Ramos (cell line): Measurements from ENCODE around the gene KCNQ2.

ENCODE experiments used
- in situ Hi-C: fragments of 300-500 bp; cut with MboI; formaldehyde crosslinking; loops from one replicate; pipeline ENCODE4 v1.14.3; 2022; ENCODE audit warnings: low sequenced_read_pairs; ENCODE audit not compliant: unreplicated experiment

The KCNQ2 gene

DNA sequence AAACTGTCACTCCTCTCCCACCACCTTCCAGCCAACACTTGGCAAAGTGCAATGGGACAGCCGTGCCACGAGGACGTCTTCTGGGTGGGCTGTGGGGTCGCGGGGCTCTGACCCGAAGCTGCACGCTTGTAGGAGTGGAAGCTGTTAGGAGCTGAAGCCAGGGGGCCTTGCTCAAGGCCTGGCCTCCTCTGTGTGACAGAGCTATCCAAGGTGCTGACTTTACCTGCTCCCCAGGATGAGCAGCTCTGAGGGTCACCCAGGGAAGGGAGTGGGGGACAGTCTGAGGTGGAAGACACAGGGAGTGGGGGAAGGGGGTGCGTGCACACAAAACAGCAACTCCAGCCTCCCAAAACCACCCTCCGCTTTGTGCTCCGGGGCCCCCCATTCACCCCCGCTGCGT lies 93.8 kb downstream of the KCNQ2 start:
- in situ Hi-C loops, result no loop called here

DNA sequence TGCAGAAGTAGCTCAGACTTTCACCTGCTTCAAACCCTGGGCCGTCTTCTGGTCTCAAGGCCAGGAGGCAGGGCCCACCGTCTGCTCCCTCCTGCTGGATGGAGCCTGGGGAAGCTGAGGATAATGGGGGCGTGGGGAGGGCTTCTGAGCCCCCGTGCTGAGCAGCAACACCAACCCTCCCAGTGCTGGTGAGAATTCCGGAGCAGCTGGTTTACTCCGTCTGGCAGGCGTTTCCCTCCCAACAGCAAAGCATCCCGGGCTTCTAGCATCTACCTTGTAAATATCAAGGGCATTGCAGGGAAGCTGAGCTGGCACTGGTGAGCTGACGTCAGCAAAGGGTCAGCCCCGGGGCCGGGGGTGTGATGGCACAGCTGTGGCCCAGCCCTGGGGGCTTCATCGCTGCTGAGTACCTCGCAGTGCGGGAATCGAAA lies 94.5 kb downstream of the KCNQ2 start:
- in situ Hi-C loops, result no loop called here

GRCh38 chr20:63377256-63377941 lies 95.1 kb downstream of the KCNQ2 start:
- in situ Hi-C loops, result no loop called here

- in situ Hi-C loops, result no loop called here
Measured at GRCh38 chr20:63376283-63377250, 95.9 kb downstream of the KCNQ2 start.

GRCh38 chr20:63375438-63375837 lies 97.0 kb downstream of the KCNQ2 start:
- in situ Hi-C loops, result no loop called here

DNA sequence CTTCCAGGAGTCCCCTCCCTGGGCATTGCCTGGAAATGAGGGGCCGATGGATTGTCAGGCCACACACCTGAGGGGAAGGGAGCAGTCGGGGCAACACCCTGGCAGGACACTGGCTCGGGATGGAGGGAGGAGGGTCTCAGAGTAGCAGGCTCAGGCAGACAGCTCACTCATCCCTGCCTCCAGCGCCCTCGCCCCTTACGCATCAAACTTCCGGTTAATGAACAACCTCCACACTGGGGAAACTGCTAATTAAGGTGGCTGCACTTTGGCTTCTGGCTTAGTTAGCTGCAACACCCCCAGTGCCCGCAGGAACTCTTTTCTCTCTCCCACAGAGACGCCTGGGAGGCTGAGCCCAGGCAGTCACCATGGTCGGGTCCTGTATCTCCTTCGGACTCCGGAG lies 98.0 kb downstream of the KCNQ2 start:
- in situ Hi-C loops, result no loop called here

DNA sequence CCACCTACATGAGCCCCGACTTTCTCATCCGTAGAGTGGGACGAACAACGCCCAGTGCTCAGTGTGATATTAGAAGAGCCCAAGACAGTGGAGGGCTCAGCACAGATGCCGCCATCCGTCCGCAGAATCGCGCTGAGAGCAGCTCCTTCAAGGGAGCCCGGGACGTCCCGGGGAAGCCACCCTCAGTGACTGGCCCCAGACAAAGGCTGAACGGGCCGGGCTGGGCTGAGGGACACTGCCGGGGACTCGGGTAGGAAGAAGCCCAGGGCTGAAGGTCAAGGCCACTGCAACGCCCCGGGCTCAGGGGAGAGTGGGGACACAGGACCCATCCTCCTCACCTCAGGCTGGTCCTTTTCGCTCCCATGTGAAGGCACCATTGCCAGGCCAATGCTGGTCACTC lies 98.5 kb downstream of the KCNQ2 start:
- in situ Hi-C loops, result no loop called here

GRCh38 chr20:63372971-63373885 lies 99.2 kb downstream of the KCNQ2 start:
- in situ Hi-C loops, result no loop called here

DNA sequence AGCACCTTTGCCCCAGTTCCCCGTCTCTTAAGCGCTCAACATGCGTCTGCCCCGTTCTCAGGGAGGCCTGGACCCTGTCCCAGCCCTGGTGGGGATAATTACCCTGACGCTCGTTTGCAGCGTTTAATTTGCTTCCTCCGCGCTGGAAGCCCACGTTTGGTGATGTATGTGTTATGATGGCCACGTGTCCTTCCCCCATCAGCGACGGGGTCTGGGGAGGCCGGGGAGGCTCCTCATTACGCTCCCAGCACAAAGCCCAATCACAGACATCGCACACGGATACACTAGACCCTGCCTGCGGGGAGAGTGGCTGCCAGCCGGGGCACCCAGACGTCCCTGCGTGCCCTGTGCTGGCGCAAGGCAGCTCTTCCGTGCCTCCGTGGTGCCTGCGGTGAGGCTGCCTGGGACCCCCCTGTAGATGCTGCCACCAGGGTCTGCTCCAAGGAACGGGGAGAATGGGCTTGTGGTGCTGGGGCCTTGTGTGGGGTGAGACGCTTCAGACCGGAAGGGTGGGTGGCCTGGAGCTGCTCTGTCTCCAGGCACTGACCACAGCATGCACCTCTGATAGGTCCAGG lies 101.1 kb downstream of the KCNQ2 start:
- in situ Hi-C loops, result no loop called here

GRCh38 chr20:63370618-63371187 lies 101.8 kb downstream of the KCNQ2 start:
- in situ Hi-C loops, result no loop called here

- in situ Hi-C loops, result no loop called here
Measured at GRCh38 chr20:63369724-63370617, 102.5 kb downstream of the KCNQ2 start.

- in situ Hi-C loops, result no loop called here
Measured at GRCh38 chr20:63369024-63369530, 103.4 kb downstream of the KCNQ2 start.

- in situ Hi-C loops, result no loop called here
Measured at GRCh38 chr20:63368151-63368550, 104.3 kb downstream of the KCNQ2 start.

GRCh38 chr20:63367446-63368055 lies 104.9 kb downstream of the KCNQ2 start:
- in situ Hi-C loops, result no loop called here

DNA sequence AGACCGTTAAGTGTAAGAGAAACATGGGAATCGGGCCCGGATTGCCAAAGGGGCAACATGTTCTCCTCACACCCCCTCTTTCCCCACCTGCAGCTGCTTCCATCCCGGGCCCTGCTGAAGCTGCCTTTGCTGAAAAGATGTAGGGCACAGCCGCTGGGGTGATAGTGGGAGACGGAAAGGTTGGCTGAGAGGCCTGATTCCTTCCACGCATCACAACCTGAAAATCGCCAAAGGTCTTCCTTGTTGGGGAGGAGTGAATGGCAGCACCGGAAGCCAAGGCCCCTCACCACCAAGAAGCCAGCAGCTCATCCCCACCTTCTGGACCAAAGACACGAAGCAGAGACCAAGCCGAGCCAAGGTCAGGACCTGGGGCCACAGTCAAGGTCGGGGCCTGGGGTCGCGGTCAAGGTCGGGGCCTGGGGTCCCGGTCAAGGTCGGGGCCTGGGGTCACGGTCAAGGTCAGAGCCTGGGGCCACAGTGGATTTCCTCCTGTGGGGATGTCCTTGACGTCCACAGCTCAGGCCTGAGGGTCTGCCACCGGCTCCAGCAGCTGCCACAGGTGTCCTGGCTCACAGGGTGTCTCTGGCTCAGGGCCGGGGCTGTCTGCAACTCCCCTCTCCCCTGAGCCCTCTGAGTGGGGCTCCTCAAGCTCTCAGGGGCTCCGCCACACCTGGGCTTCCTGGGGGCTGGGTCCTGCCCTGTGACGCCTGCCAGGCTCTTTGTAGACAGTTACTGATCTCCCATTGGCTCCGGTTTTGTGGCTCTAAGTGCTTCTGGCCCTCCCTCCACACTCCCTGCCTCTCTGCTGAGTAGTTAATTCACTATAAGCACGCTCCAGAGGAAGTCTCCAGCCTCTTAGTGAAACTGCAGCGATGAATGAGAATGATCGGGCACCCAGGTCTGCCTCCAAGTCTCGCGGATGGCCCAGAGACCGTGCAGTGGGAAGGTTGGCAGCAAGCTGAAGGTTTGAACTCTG lies 105.8 kb downstream of the KCNQ2 start:
- in situ Hi-C loops, result no loop called here

DNA sequence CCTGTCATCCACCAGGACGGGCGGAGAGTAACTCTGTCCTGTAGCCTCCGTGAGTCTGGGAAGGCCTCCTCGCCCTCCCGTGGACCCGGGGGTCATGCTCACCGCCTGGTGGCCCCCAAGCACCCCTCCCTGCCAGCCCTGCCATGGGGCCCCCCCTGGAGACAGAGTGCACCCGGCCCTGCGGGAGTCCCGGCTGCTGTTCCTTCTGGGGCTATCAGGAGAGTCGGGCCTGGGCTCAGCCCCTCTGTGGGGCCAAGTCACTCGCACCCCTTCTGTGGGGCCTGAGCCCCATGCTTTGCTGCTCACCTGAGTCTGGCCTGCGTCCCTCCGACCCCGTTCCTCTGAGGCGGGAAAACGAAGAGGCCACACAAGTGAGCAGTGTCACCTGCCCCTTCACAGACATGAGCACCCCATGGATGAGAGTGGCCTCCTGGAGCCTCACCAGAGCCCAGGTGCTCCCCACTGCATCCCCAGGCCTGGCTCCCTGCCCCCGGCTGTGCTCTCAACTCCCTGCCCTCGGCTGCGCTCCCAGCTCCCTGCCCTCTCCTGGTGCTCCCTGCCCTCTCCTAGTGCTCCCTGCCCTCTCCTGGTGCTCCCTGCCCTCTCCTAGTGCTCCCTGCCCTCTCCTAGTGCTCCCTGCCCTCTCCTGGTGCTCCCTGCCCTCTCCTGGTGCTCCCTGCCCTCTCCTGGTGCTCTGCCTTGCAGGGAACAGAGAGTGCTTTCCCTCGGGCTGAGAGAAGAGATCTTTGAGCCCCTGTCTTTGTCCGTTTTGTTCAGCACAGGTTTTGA lies 106.7 kb downstream of the KCNQ2 start:
- in situ Hi-C loops, result no loop called here
